HL-60 (cell line): Measurements from ENCODE around the gene RDH5.

Experiments used
- DNase-seq, 2 experiments: peaks; one replicate each; pipeline ENCODE4 v3.0.0-alpha.2; 2010 to 2020; ENCODE audit warnings: low read depth in 1 of 2, low spot score in 1 of 2
- H3K27ac ChIP-seq: fragments of 250-450 bp; sonication (Bioruptor Pico); replicated peaks from 2 replicates; pipeline ENCODE4 v1.5.1; 2020; ENCODE audit warnings: mild to moderate bottlenecking, moderate library complexity
- H3K27me3 ChIP-seq: fragments of 250-450 bp; sonication (Bioruptor Pico); 2 replicates; pipeline ENCODE4 v1.5.1; 2021; ENCODE audit warnings: mild to moderate bottlenecking, moderate library complexity; ENCODE audit not compliant: insufficient read depth, poor library complexity, severe bottlenecking
- H3K4me3 ChIP-seq: replicated peaks from 2 replicates; pipeline ENCODE4 v1.5.1; 2011; ENCODE audit warnings: mild to moderate bottlenecking, control low read depth, low read length; ENCODE audit not compliant: insufficient read depth
- CTCF ChIP-seq: IDR thresholded peaks from one replicate; pipeline ENCODE4 v1.5.1; 2011; ENCODE audit warnings: low read length, control low read depth, inconsistent platforms; ENCODE audit not compliant: insufficient read depth
- GABPA ChIP-seq: IDR thresholded peaks from 2 replicates; pipeline ENCODE4 v1.6.1; 2012; ENCODE audit warnings: low read depth
- POLR2AphosphoS5 ChIP-seq: IDR thresholded peaks from 2 replicates; pipeline ENCODE4 v1.6.1; 2012; ENCODE audit warnings: low read depth
- SPI1 ChIP-seq: IDR thresholded peaks from 2 replicates; pipeline ENCODE4 v1.6.1; 2012; ENCODE audit warnings: low read depth, mild to moderate bottlenecking, borderline replicate concordance
- TF ChIP-seq, protein P1 (sequence below): IDR thresholded peaks from 2 replicates; pipeline ENCODE4 v1.6.1; 2012; ENCODE audit warnings: low read depth; ENCODE audit not compliant: insufficient replicate concordance

The RDH5 gene

GRCh38 chr12:55738123-55739024, 18.2 kb downstream of the RDH5 start:
- TF ChIP-seq, protein P1, sequence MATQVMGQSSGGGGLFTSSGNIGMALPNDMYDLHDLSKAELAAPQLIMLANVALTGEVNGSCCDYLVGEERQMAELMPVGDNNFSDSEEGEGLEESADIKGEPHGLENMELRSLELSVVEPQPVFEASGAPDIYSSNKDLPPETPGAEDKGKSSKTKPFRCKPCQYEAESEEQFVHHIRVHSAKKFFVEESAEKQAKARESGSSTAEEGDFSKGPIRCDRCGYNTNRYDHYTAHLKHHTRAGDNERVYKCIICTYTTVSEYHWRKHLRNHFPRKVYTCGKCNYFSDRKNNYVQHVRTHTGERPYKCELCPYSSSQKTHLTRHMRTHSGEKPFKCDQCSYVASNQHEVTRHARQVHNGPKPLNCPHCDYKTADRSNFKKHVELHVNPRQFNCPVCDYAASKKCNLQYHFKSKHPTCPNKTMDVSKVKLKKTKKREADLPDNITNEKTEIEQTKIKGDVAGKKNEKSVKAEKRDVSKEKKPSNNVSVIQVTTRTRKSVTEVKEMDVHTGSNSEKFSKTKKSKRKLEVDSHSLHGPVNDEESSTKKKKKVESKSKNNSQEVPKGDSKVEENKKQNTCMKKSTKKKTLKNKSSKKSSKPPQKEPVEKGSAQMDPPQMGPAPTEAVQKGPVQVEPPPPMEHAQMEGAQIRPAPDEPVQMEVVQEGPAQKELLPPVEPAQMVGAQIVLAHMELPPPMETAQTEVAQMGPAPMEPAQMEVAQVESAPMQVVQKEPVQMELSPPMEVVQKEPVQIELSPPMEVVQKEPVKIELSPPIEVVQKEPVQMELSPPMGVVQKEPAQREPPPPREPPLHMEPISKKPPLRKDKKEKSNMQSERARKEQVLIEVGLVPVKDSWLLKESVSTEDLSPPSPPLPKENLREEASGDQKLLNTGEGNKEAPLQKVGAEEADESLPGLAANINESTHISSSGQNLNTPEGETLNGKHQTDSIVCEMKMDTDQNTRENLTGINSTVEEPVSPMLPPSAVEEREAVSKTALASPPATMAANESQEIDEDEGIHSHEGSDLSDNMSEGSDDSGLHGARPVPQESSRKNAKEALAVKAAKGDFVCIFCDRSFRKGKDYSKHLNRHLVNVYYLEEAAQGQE: no peak
- TF ChIP-seq SPI1 (no peak), CTCF (peak; percentile 83)
- Histone ChIP-seq H3K27ac (peak overlapping the region; percentile 20), H3K4me3 (peak overlapping the region; percentile 57), H3K27me3 (peaks cover 6% of the 10 kb centered on the region)
- DNase-seq: peak; percentile 75 to 76

- no peak overlapping the region for H3K27ac ChIP-seq
- DNase-seq: no peak
- TF ChIP-seq CTCF: no peak
- H3K27me3 ChIP-seq: peaks cover 6% of the 10 kb centered on the region
- H3K4me3 ChIP-seq: no peak overlapping the region
Observed at GRCh38 chr12:55739025-55739378, 18.8 kb downstream of the RDH5 start.

DNA sequence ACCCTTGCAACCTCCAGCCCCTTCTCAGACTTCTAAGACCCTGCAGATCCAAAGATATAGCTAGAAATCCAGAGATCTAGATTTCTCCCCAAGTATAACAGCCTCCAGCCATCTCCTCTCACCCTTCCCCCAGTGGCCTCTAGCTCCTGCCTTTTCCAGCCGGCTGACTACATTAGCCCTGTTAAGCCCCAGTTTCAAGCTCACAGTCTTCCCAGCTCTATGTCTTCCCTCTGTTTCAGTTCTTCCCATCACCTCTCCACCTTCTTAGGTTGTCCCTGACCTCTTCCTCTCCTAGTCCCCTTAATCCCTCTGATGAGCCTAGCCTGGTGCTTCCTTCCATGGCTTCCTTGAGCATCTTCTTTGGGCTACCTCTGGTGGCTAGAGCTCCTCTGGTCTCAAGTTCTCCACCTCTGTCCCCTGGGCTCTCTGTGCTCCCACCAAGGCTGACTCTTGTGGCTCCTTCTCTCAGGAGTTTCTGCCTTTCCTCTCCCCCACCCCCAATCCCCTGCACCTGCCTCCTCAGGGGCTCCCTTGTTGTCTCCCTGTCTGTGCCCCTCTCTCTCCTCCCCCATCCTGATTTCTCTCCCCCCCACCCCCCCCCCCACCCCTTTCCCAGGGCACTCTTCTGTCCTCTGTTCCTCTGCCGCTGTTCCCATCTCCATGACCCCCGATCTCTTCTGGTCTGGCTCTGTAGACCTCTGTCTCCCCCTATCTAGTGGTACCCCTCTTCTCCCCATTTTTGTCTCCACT, 21.9 kb downstream of the RDH5 start:
- Histone ChIP-seq H3K27ac (no peak overlapping the region), H3K4me3 (peak overlapping the region; percentile 72), H3K27me3 (peaks cover 6% of the 10 kb centered on the region)
- no peak for DNase-seq
- TF ChIP-seq POLR2AphosphoS5: no peak
- TF ChIP-seq GABPA: no peak
- TF ChIP-seq CTCF: no peak
- TF ChIP-seq SPI1: no peak
- TF ChIP-seq, protein P1: no peak
